ENCODE measurements around the gene EML6. TPM values are rescaled to one million over a fixed set of nuclear protein-coding genes. Genes with fewer than 3 reads are reported as not detected.
"Not testable (repeated sequence)": the region's sequence is repeated elsewhere in the genome, so short reads cannot be mapped to it uniquely, and the experiment has no call there.

EML6 gene
- total RNA-seq, 1 donor from 2014 or later = 8.1 TPM

DNA sequence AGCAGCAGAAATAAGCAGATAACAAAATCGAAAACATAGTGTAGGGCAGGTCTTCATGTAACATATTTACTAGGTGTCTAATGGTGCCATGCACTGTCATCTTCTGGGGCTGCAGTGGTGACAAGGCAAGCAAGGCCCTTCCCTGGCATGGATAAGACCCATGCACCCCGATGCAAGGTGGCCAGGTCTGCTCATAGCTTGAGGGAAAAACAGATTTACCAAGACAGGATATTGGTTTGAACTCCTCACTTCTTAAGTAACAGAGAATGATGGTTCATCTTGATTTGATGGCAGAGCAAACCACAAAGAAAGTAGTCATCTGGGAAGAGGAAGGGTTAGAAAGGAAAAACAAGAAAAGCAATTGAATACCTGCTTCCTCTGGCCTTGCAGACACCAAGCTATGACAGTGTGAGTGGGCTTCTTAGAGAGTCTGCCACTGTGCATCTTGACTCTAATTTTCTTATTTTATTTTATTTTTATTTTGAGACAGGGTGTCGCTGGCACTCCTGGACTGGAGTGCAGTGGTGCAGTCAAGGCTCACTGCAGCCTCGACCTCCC lies 35.8 kb upstream of the EML6 start:
- no peak overlapping the region for H3K4me3 Mint-ChIP-seq
- no peaks in the 10 kb centered on the region for H3K27me3 Mint-ChIP-seq (ENCODE audit: low read depth)
- no peaks in the 10 kb centered on the region for H3K9me3 Mint-ChIP-seq
- H3K36me3 Mint-ChIP-seq (ENCODE audit: low read depth) = no peaks in the 10 kb centered on the region
- no peaks in the 10 kb centered on the region for H3K4me1 Mint-ChIP-seq
- TF ChIP-seq, protein P1, sequence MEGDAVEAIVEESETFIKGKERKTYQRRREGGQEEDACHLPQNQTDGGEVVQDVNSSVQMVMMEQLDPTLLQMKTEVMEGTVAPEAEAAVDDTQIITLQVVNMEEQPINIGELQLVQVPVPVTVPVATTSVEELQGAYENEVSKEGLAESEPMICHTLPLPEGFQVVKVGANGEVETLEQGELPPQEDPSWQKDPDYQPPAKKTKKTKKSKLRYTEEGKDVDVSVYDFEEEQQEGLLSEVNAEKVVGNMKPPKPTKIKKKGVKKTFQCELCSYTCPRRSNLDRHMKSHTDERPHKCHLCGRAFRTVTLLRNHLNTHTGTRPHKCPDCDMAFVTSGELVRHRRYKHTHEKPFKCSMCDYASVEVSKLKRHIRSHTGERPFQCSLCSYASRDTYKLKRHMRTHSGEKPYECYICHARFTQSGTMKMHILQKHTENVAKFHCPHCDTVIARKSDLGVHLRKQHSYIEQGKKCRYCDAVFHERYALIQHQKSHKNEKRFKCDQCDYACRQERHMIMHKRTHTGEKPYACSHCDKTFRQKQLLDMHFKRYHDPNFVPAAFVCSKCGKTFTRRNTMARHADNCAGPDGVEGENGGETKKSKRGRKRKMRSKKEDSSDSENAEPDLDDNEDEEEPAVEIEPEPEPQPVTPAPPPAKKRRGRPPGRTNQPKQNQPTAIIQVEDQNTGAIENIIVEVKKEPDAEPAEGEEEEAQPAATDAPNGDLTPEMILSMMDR (conservative IDR thresholded peaks at IDR 0.05) = no peak
- no peak overlapping the region for H3K27ac Mint-ChIP-seq (ENCODE audit: unreplicated experiment)
- no peak for DNase-seq (ENCODE audit: low read depth, low spot score)

- Mint-ChIP-seq H3K27me3 (ENCODE audit: low read depth) (no peaks in the 10 kb centered on the region), H3K9me3 (no peaks in the 10 kb centered on the region), H3K4me1 (no peaks in the 10 kb centered on the region), H3K27ac (ENCODE audit: unreplicated experiment) (no peak overlapping the region), H3K4me3 (no peak overlapping the region), H3K36me3 (ENCODE audit: low read depth) (no peaks in the 10 kb centered on the region)
- no peak for DNase-seq (ENCODE audit: low read depth, low spot score)
- TF ChIP-seq, protein P1 (conservative IDR thresholded peaks at IDR 0.05) = no peak
Observed at GRCh38 chr2:54691445-54692135, 31.9 kb upstream of the EML6 start.

GRCh38 chr2:54692556-54692955 lies 30.9 kb upstream of the EML6 start:
- TF ChIP-seq, protein P1 (conservative IDR thresholded peaks at IDR 0.05) = no peak
- Mint-ChIP-seq H3K27ac (ENCODE audit: unreplicated experiment) (no peak overlapping the region), H3K9me3 (no peaks in the 10 kb centered on the region), H3K4me3 (no peak overlapping the region), H3K4me1 (no peaks in the 10 kb centered on the region), H3K36me3 (ENCODE audit: low read depth) (no peaks in the 10 kb centered on the region), H3K27me3 (ENCODE audit: low read depth) (no peaks in the 10 kb centered on the region)
- no peak for DNase-seq (ENCODE audit: low read depth, low spot score)

DNA sequence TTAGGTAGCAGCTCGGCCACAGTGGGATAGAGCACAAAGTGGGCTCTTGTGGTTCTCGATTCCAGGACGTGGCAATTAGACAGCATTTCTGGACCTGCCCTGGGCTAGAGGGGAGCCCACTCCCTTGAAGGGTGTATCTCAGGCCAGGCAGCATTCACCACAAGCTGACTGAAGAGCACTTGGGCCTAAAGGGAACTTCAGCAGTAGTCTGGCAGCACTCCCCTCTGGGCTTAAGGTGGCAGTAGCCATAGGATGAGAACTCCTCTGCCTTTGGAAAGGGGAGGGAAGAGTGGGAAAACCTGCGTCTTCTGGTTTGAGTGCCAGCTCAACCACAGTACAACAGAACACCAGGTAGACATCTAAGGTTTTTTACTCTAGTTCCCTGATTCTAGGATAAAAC lies 28.1 kb upstream of the EML6 start:
- TF ChIP-seq, protein P1 (conservative IDR thresholded peaks at IDR 0.05) = no peak
- DNase-seq (ENCODE audit: low read depth, low spot score) = no peak
- H3K4me3 Mint-ChIP-seq = no peak overlapping the region
- H3K27me3 Mint-ChIP-seq (ENCODE audit: low read depth) = no peaks in the 10 kb centered on the region
- no peaks in the 10 kb centered on the region for H3K4me1 Mint-ChIP-seq
- H3K27ac Mint-ChIP-seq (ENCODE audit: unreplicated experiment) = no peak overlapping the region
- H3K36me3 Mint-ChIP-seq (ENCODE audit: low read depth) = no peaks in the 10 kb centered on the region
- H3K9me3 Mint-ChIP-seq = peaks cover 3% of the 10 kb centered on the region

GRCh38 chr2:54697934-54698333 lies 25.5 kb upstream of the EML6 start:
- DNase-seq (ENCODE audit: low read depth, low spot score) = no peak
- Mint-ChIP-seq H3K4me1 (no peaks in the 10 kb centered on the region), H3K36me3 (ENCODE audit: low read depth) (no peaks in the 10 kb centered on the region), H3K27ac (ENCODE audit: unreplicated experiment) (no peak overlapping the region), H3K9me3 (peaks cover 5% of the 10 kb centered on the region), H3K27me3 (ENCODE audit: low read depth) (no peaks in the 10 kb centered on the region), H3K4me3 (no peak overlapping the region)
- TF ChIP-seq, protein P1 (conservative IDR thresholded peaks at IDR 0.05) = no peak

DNA sequence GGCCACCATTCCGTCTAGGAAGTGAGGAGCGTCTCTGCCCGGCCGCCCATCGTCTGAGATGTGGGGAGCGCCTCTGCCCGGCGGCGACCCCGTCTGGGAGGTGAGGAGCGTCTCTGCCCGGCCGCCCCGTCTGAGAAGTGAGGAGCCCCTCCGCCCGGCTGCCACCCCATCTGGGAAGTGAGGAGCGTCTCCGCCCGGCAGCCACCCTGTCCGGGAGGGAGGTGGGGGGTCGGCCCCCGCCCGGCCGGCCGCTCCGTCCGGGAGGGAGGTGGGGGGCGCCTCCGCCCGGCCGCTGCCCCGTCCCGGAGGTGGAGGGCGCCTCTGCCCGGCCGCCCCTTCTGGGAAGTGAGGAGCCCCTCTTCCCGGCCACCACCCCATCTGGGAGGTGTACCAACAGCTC lies 24.5 kb upstream of the EML6 start:
- DNase-seq (ENCODE audit: low read depth, low spot score); H3K27ac Mint-ChIP-seq (ENCODE audit: unreplicated experiment); H3K4me3 Mint-ChIP-seq; H3K27me3 Mint-ChIP-seq (ENCODE audit: low read depth); H3K4me1 Mint-ChIP-seq; H3K9me3 Mint-ChIP-seq; H3K36me3 Mint-ChIP-seq (ENCODE audit: low read depth): not testable (repeated sequence)
